Nephron progenitor cell (in vitro differentiated cells): ENCODE measurements around the gene SCAMP5.

Source experiments
- DNase-seq: peaks from one replicate; pipeline ENCODE4 v3.0.0; 2021
- H3K27ac Mint-ChIP-seq: 2 replicates; pipeline ENCODE4 v1.8.0; 2021; ENCODE audit warnings: mild to moderate bottlenecking, moderate library complexity, mixed read lengths
- H3K27me3 Mint-ChIP-seq: 2 replicates; pipeline ENCODE4 v1.8.0; 2021; ENCODE audit warnings: mild to moderate bottlenecking, low read depth, mixed read lengths; ENCODE audit not compliant: poor library complexity
- H3K36me3 Mint-ChIP-seq: 2 replicates; pipeline ENCODE4 v1.8.0; 2021; ENCODE audit warnings: low read depth, mixed read lengths
- H3K4me1 Mint-ChIP-seq: 2 replicates; pipeline ENCODE4 v1.8.0; 2021; ENCODE audit warnings: mixed read lengths
- H3K4me3 Mint-ChIP-seq: 2 replicates; pipeline ENCODE4 v1.8.0; 2021; ENCODE audit warnings: mild to moderate bottlenecking, moderate library complexity, mixed read lengths
- H3K9me3 Mint-ChIP-seq: 2 replicates; pipeline ENCODE4 v1.8.0; 2021; ENCODE audit warnings: mild to moderate bottlenecking, moderate library complexity, mixed read lengths
- CTCF ChIP-seq: fragments of 200-600 bp; sonication (generic); IDR thresholded peaks from 2 replicates; pipeline ENCODE4 v1.5.0; 2021; ENCODE audit warnings: antibody characterized with exemption

SCAMP5 gene

GRCh38 chr15:74955796-74956647 is 39.3 kb upstream of the SCAMP5 start:
- H3K9me3 Mint-ChIP-seq = no peaks in the 10 kb centered on the region
- H3K27me3 Mint-ChIP-seq = peaks cover 73% of the 10 kb centered on the region
- H3K36me3 Mint-ChIP-seq = no peaks in the 10 kb centered on the region
- peak overlapping the region; percentile 55 for H3K4me3 Mint-ChIP-seq
- peak; percentile 13 for TF ChIP-seq CTCF
- peak; percentile 77 for DNase-seq
- peaks cover 35% of the 10 kb centered on the region for H3K4me1 Mint-ChIP-seq
- no peak overlapping the region for H3K27ac Mint-ChIP-seq

- Mint-ChIP-seq H3K27me3 (peaks cover 78% of the 10 kb centered on the region), H3K36me3 (no peaks in the 10 kb centered on the region), H3K9me3 (no peaks in the 10 kb centered on the region), H3K27ac (no peak within 1 kb of the TSS), H3K4me3 (peak within 1 kb of the TSS; percentile 59), H3K4me1 (peaks cover 41% of the 10 kb centered on the region)
- TF ChIP-seq CTCF = no peak
- DNase-seq = peak; percentile 83
These were observed 38.5 kb upstream of the SCAMP5 start, which contains the start of gene RPP25 for GRCh38 chr15:74956648-74957475. RPP25 (minus strand) TSS chr15:74956772; CDS start chr15:74956583, 189 bp downstream.

- TF ChIP-seq CTCF = no peak
- Mint-ChIP-seq H3K9me3 (no peaks in the 10 kb centered on the region), H3K4me3 (peak overlapping the region; percentile 65), H3K4me1 (peaks cover 41% of the 10 kb centered on the region), H3K27ac (no peak overlapping the region), H3K27me3 (peaks cover 85% of the 10 kb centered on the region), H3K36me3 (no peaks in the 10 kb centered on the region)
- DNase-seq = no peak
These were observed 37.8 kb upstream of the SCAMP5 start for GRCh38 chr15:74957476-74958035.

GRCh38 chr15:74958320-74958907 is 36.9 kb upstream of the SCAMP5 start:
- Mint-ChIP-seq H3K9me3 (no peaks in the 10 kb centered on the region), H3K36me3 (no peaks in the 10 kb centered on the region), H3K27me3 (peaks cover 94% of the 10 kb centered on the region), H3K4me1 (peaks cover 41% of the 10 kb centered on the region), H3K27ac (no peak overlapping the region), H3K4me3 (peak overlapping the region; percentile 75)
- peak; percentile 9 for TF ChIP-seq CTCF
- DNase-seq = peak; percentile 51

- TF ChIP-seq CTCF = no peak
- Mint-ChIP-seq H3K4me1 (peaks cover 41% of the 10 kb centered on the region), H3K27ac (no peak overlapping the region), H3K27me3 (peaks cover 94% of the 10 kb centered on the region), H3K4me3 (peak overlapping the region; percentile 75), H3K9me3 (no peaks in the 10 kb centered on the region), H3K36me3 (no peaks in the 10 kb centered on the region)
- peak; percentile 38 for DNase-seq
These were observed 36.3 kb upstream of the SCAMP5 start for GRCh38 chr15:74958908-74959585.
